PC-3 (cell line): ENCODE data around the gene RAB20.

Experiments used
- EZH2 ChIP-seq: fragments of 300-600 bp; sonication (generic); IDR thresholded peaks from one replicate; pipeline ENCODE4 v1.6.1; 2017; ENCODE audit warnings: antibody characterized with exemption, mild to moderate bottlenecking, low read length; ENCODE audit not compliant: unreplicated experiment
- TF ChIP-seq, protein P1 (sequence below): fragments of 300-600 bp; sonication (generic); conservative IDR thresholded peaks from 2 replicates; pipeline ENCODE4 v1.5.1; 2017; ENCODE audit warnings: antibody characterized with exemption, low read depth, mild to moderate bottlenecking, low read length

- TF ChIP-seq, protein P1, sequence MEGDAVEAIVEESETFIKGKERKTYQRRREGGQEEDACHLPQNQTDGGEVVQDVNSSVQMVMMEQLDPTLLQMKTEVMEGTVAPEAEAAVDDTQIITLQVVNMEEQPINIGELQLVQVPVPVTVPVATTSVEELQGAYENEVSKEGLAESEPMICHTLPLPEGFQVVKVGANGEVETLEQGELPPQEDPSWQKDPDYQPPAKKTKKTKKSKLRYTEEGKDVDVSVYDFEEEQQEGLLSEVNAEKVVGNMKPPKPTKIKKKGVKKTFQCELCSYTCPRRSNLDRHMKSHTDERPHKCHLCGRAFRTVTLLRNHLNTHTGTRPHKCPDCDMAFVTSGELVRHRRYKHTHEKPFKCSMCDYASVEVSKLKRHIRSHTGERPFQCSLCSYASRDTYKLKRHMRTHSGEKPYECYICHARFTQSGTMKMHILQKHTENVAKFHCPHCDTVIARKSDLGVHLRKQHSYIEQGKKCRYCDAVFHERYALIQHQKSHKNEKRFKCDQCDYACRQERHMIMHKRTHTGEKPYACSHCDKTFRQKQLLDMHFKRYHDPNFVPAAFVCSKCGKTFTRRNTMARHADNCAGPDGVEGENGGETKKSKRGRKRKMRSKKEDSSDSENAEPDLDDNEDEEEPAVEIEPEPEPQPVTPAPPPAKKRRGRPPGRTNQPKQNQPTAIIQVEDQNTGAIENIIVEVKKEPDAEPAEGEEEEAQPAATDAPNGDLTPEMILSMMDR, result no peak
- no peak for TF ChIP-seq EZH2
Observed at GRCh38 chr13:110552767-110553166, 8.8 kb downstream of the RAB20 start.
